Endothelial cell of umbilical vein (primary cell): ENCODE results near the gene ATP8A1. TPM values are rescaled to one million over a fixed set of nuclear protein-coding genes. Genes with fewer than 3 reads are reported as not detected.

Experiments
- BruUV-seq: library from RNA; stranded (reverse); fragments of 400-500 nt; replicated peaks from 2 replicates; lab custom pipeline; 2021; lab: Mats Ljungman, UMichigan
- CTCF ChIA-PET: fragments of 300-600, 350-600 bp; sonication (Branson Sonifier 250); formaldehyde crosslinking; loops from one replicate; lab custom pipeline; 2021; ENCODE audit warnings: antibody characterized with exemption, inconsistent platforms; lab: Charles Lee
- POLR2A ChIA-PET: fragments of 300-600, 350-600 bp; sonication (Branson Sonifier 250); formaldehyde crosslinking; loops from one replicate; lab custom pipeline; 2021; ENCODE audit warnings: antibody characterized with exemption, inconsistent platforms; lab: Charles Lee
- DNase-seq: peaks from one replicate; pipeline ENCODE4 v3.0.0-alpha.2; 2011; ENCODE audit warnings: low read depth, low spot score
- FAIRE-seq: peaks from 2 replicates; lab custom pipeline; 2011; peaks lifted over from hg19 to GRCh38; lab: Jason Lieb, UNC
- H2AFZ ChIP-seq: 2 replicates; pipeline ENCODE4 v1.6.0; 2012; ENCODE audit warnings: low read depth, low read length, control low read depth, inconsistent platforms
- H3K27ac ChIP-seq: 2 replicates; pipeline ENCODE4 v1.5.1; 2011; ENCODE audit warnings: low read depth, mild to moderate bottlenecking, control low read depth, low read length, moderate library complexity; ENCODE audit not compliant: insufficient read depth
- H3K27me3 ChIP-seq, 2 experiments: 2 replicates each; pipeline versions ENCODE4 v1.6.0 to v1.6.1; 2011; ENCODE audit warnings: low read length in 2 of 2, mixed read lengths in 1 of 2; ENCODE audit not compliant: control insufficient read depth in 2 of 2, insufficient read depth in 2 of 2
- H3K36me3 ChIP-seq, 2 experiments: 2 replicates in 1 of 2; 3 replicates in 1 of 2; pipeline ENCODE4 v1.5.1; 2011; ENCODE audit warnings: low read length in 2 of 2, mild to moderate bottlenecking in 1 of 2, moderate library complexity in 1 of 2; ENCODE audit not compliant: control insufficient read depth in 2 of 2, insufficient read depth in 2 of 2; ENCODE audit errors: extremely low read depth in 1 of 2
- H3K4me1 ChIP-seq: 3 replicates; pipeline ENCODE4 v1.5.1; 2011; ENCODE audit warnings: mild to moderate bottlenecking, low read length; ENCODE audit not compliant: control insufficient read depth, insufficient read depth; ENCODE audit errors: extremely low read depth
- H3K4me2 ChIP-seq: 2 replicates; pipeline ENCODE4 v1.6.1; 2011; ENCODE audit warnings: low read length, control low read depth, mixed read lengths; ENCODE audit not compliant: insufficient read depth
- H3K4me3 ChIP-seq, 3 experiments: fragments of 200-600 bp in 1 of 3; sonication (generic), shearing (Covaris generic) in 1 of 3; replicated peaks in 1 of 3; 2 replicates each; pipeline ENCODE4 v1.5.1; 2011 to 2016; ENCODE audit warnings: control low read depth in 3 of 3, low read length in 3 of 3, mild to moderate bottlenecking in 2 of 3, inconsistent platforms in 1 of 3, low read depth in 1 of 3, moderate library complexity in 1 of 3; ENCODE audit not compliant: insufficient read depth in 1 of 3
- H3K79me2 ChIP-seq: 2 replicates; pipeline ENCODE4 v1.6.0; 2012; ENCODE audit warnings: low read length, inconsistent platforms; ENCODE audit not compliant: control insufficient read depth, insufficient read depth
- H3K9ac ChIP-seq: replicated peaks from 2 replicates; pipeline ENCODE3; 2011; ENCODE audit warnings: low read length, control low read depth; ENCODE audit not compliant: insufficient read depth; ENCODE audit errors: extremely low read depth
- H3K9me1 ChIP-seq: replicated peaks from 3 replicates; pipeline ENCODE4 v1.6.0; 2011; ENCODE audit warnings: mild to moderate bottlenecking, low read length; ENCODE audit not compliant: control insufficient read depth, insufficient read depth; ENCODE audit errors: extremely low read depth
- H3K9me3 ChIP-seq: replicated peaks from 2 replicates; pipeline ENCODE4 v1.5.1; 2012; ENCODE audit warnings: low read length, inconsistent platforms; ENCODE audit not compliant: control insufficient read depth, insufficient read depth
- H4K20me1 ChIP-seq: replicated peaks from 2 replicates; pipeline ENCODE3; 2011; ENCODE audit warnings: mild to moderate bottlenecking, low read length; ENCODE audit not compliant: control insufficient read depth, insufficient read depth; ENCODE audit errors: extremely low read depth
- EZH2 ChIP-seq: IDR thresholded peaks from 2 replicates; pipeline ENCODE4 v1.6.1; 2012; ENCODE audit warnings: borderline replicate concordance, low read depth, mild to moderate bottlenecking, moderate library complexity, low read length, inconsistent platforms; ENCODE audit not compliant: severe bottlenecking
- FOS ChIP-seq: IDR thresholded peaks from 2 replicates; pipeline ENCODE4 v1.6.1; 2011; ENCODE audit warnings: mild to moderate bottlenecking, low read length, moderate library complexity, borderline replicate concordance; ENCODE audit not compliant: insufficient read depth
- GATA2 ChIP-seq: IDR thresholded peaks from 2 replicates; pipeline ENCODE4 v1.7.0; 2011; ENCODE audit warnings: low read depth, mild to moderate bottlenecking, moderate library complexity, mixed read lengths, low read length; ENCODE audit not compliant: insufficient read length, insufficient read depth
- JUN ChIP-seq: IDR thresholded peaks from 2 replicates; pipeline ENCODE4 v1.6.1; 2011; ENCODE audit warnings: borderline replicate concordance, low read depth; ENCODE audit not compliant: insufficient read length, insufficient read depth
- MYC ChIP-seq: IDR thresholded peaks from one replicate; pipeline ENCODE4 v1.6.1; 2011; ENCODE audit warnings: mild to moderate bottlenecking, low read depth, low read length
- POLR2A ChIP-seq: IDR thresholded peaks from 2 replicates; pipeline ENCODE4 v1.6.1; 2012; ENCODE audit warnings: low read depth, mild to moderate bottlenecking, control low read depth, low read length
- POLR2AphosphoS5 ChIP-seq: IDR thresholded peaks from 2 replicates; pipeline ENCODE4 v1.6.1; 2012; ENCODE audit warnings: low read depth, mild to moderate bottlenecking, control low read depth, low read length, moderate library complexity; ENCODE audit not compliant: insufficient read depth
- dilution Hi-C: fragments of 300-500 bp; cut with MboI; formaldehyde crosslinking; loops from one replicate; pipeline ENCODE4 v1.15.0; 2019; ENCODE audit warnings: low sequenced_read_pairs; ENCODE audit not compliant: extremely low pct_ligation_motif_present
- intact Hi-C: fragments of 100-400 bp; cut with micrococcal nuclease; formaldehyde crosslinking; loops from one replicate; pipeline ENCODE4 v1.10.0; 2022
- polyA plus RNA-seq, 4 experiments: library from polyadenylated mRNA; depleted of rRNA in 3 of 4; stranded (reverse) in 3 of 4; unstranded in 1 of 4; fragments of >200 nt; gene quantifications; 2 replicates each; pipeline versions ENCODE4 v1.2.1 to v1.2.3, GENCODE V29; 2011 to 2012; ENCODE audit warnings: missing spikeins in 1 of 4
- total RNA-seq: library from RNA; stranded (reverse); gene quantifications from 2 replicates; pipeline ENCODE4 v1.2.3, GENCODE V29; 2021
- TF ChIP-seq, protein P1 (sequence below), 2 donors: IDR thresholded peaks; 1 replicate in 1 of 2; 2 replicates in 1 of 2; pipeline ENCODE4 v1.5.1; 2011; ENCODE audit warnings: low read length in 2 of 2, mild to moderate bottlenecking in 2 of 2, moderate library complexity in 2 of 2, control low read depth in 1 of 2, inconsistent platforms in 1 of 2, low read depth in 1 of 2; ENCODE audit not compliant: insufficient read depth in 1 of 2; ENCODE audit errors: extremely low read depth in 1 of 2
- TF ChIP-seq, protein P2 (sequence below): IDR thresholded peaks from 2 replicates; pipeline ENCODE4 v1.6.1; 2011; ENCODE audit not compliant: insufficient read depth, insufficient read length

ATP8A1 gene
- total and polyA plus RNA-seq, 2 donors (not counting 3 experiments of a cell fraction or from before 2014, with no cell fraction given): 0.97 to 11.5 TPM

DNA sequence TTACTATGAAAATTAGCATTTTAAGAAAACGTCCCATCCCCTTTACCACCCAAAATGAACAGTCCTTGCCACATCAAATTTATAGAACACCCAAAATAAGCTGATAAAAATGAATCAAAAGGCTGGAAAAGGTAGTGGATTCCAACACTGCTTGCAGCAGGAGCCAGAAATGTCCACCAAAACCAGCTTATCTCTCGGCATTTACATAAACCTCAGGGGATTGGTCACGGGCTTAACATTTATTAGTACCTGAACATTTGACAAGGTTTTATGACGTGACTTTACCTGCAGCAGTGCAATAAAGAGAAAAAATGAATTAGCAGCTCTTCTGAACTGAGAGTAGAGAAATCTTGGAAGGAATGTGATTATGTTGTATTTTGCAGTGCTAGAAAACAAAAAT lies 31.6 kb downstream of the ATP8A1 start:
- H3K4me3 ChIP-seq: no peak overlapping the region
- TF ChIP-seq EZH2 (no peak), JUN (no peak), GATA2 (no peak), FOS (no peak)
- H3K9me1 ChIP-seq: no peaks in the 10 kb centered on the region
- DNase-seq: no peak
- no peaks in the 10 kb centered on the region for H3K79me2 ChIP-seq
- no peaks in the 10 kb centered on the region for H4K20me1 ChIP-seq
- dilution Hi-C loops (no loop called here), intact Hi-C loops (no loop called here)
- H3K27me3 ChIP-seq: no peaks in the 10 kb centered on the region
- no peaks in the 10 kb centered on the region for H3K9me3 ChIP-seq
- no peaks in the 10 kb centered on the region for H3K4me1 ChIP-seq
- no peak overlapping the region for H2AFZ ChIP-seq
- no peak overlapping the region for H3K27ac ChIP-seq
- no peaks in the 10 kb centered on the region for H3K36me3 ChIP-seq
- no TSS peak for BruUV-seq
- H3K9ac ChIP-seq: no peak overlapping the region
- POLR2A ChIA-PET: no interaction called here
- CTCF ChIA-PET: interaction anchor here (1.2 kb wide), 1 partner anchor 57 kb away, joined by 3 read pairs; no protein-coding TSS in a partner anchor
- no peak overlapping the region for H3K4me2 ChIP-seq
- no peak for FAIRE-seq

DNA sequence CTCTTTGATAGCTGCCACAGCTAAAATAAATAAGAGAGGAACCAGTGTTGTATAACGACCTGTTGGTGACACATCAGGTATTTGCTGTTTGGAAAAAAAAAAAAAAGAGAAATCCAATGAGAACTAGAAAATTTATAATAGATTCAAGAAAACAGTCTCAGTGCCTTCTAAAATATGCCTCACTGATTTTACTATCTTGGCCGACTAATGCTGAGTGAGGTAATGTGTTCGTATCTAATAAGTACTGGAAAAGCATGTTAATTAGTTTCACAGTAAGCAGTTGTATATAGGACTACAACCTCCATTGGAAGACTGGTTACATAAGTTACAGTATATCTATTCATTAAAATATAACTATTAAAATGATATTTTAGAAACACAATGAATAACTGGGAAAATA lies 32.4 kb downstream of the ATP8A1 start:
- H3K27ac ChIP-seq: no peak overlapping the region
- no peak overlapping the region for H2AFZ ChIP-seq
- ChIA-PET POLR2A (no interaction called here), CTCF (interaction anchor here (0.9 to 1.2 kb wide), 2 partner anchors 25 to 56 kb away, joined by 3 read pairs; no protein-coding TSS in a partner anchor)
- H3K4me3 ChIP-seq: no peak overlapping the region
- FAIRE-seq (no peak), DNase-seq (no peak)
- no TSS peak for BruUV-seq
- H3K9ac ChIP-seq: no peak overlapping the region
- no peak overlapping the region for H3K4me2 ChIP-seq
- no peaks in the 10 kb centered on the region for H3K27me3 ChIP-seq
- no peaks in the 10 kb centered on the region for H3K4me1 ChIP-seq
- no peaks in the 10 kb centered on the region for H3K9me3 ChIP-seq
- dilution Hi-C loops (no loop called here), intact Hi-C loops (no loop called here)
- no peaks in the 10 kb centered on the region for H3K9me1 ChIP-seq
- H4K20me1 ChIP-seq: no peaks in the 10 kb centered on the region
- H3K79me2 ChIP-seq: no peaks in the 10 kb centered on the region
- TF ChIP-seq EZH2 (no peak), POLR2A (no peak), GATA2 (no peak), JUN (no peak), POLR2AphosphoS5 (no peak), MYC (no peak), FOS (no peak)
- TF ChIP-seq, protein P1, sequence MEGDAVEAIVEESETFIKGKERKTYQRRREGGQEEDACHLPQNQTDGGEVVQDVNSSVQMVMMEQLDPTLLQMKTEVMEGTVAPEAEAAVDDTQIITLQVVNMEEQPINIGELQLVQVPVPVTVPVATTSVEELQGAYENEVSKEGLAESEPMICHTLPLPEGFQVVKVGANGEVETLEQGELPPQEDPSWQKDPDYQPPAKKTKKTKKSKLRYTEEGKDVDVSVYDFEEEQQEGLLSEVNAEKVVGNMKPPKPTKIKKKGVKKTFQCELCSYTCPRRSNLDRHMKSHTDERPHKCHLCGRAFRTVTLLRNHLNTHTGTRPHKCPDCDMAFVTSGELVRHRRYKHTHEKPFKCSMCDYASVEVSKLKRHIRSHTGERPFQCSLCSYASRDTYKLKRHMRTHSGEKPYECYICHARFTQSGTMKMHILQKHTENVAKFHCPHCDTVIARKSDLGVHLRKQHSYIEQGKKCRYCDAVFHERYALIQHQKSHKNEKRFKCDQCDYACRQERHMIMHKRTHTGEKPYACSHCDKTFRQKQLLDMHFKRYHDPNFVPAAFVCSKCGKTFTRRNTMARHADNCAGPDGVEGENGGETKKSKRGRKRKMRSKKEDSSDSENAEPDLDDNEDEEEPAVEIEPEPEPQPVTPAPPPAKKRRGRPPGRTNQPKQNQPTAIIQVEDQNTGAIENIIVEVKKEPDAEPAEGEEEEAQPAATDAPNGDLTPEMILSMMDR (IDR thresholded peaks at IDR 0.05; ENCODE audit: extremely low read depth in 1 of 2, insufficient read depth in 1 of 2, low read depth in 1 of 2, low read length in 2 of 2): no peak
- TF ChIP-seq, protein P2, sequence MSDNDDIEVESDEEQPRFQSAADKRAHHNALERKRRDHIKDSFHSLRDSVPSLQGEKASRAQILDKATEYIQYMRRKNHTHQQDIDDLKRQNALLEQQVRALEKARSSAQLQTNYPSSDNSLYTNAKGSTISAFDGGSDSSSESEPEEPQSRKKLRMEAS: no peak
- H3K36me3 ChIP-seq: no peaks in the 10 kb centered on the region
